Fibroblast of lung (primary cell): ENCODE measurements around the gene IBA57.

Experiments used
- CTCF ChIP-seq, 2 donors: IDR thresholded peaks in 1 of 2; conservative IDR thresholded peaks in 1 of 2; 1 replicate in 1 of 2; 2 replicates in 1 of 2; pipeline ENCODE4 v1.5.1; 2011 to 2012; ENCODE audit warnings: low read length in 2 of 2, control low read depth in 1 of 2, inconsistent platforms in 1 of 2, low read depth in 1 of 2, mild to moderate bottlenecking in 1 of 2
- EZH2 ChIP-seq: IDR thresholded peaks from 2 replicates; pipeline ENCODE4 v1.5.1; 2012; ENCODE audit warnings: low read length, control low read depth, mild to moderate bottlenecking; ENCODE audit errors: missing control alignments

GRCh38 chr1:228123505-228123904, 42.1 kb upstream of the IBA57 start:
- no peak for TF ChIP-seq CTCF (conservative IDR thresholded peaks at IDR 0.05 in 1 of 2, IDR thresholded peaks at IDR 0.05 in 1 of 2; ENCODE audit: low read depth in 1 of 2, low read length in 2 of 2)
- TF ChIP-seq EZH2, result no peak
